ENCODE measurements around the gene ANTXR1.

The ANTXR1 gene

DNA sequence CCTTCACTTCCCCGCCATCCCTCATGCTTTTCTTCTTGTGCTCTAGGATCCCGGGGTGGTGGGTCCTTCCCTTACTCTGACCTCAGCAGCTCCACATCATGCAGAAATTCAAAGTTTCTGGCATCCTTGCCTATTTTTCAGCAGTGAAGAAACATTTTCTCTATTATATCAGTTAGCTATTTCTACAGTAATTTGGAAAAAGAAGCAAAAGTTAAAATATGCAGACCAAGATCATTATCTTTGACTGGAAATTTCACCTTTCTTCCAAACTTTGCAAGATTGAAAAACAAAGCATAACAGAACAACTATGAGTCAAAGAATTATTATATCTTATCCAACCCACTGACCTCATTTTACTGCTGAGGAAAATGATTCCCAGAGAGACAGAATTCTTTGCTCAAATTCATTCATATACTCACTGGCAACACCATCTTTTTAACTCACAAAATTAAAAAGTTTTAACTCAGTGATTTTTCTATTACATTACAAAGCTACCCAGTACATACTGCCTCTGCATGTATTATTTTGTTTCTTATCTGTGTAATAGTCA, 40.5 kb downstream of the ANTXR1 start:
- no peak for DNase-seq (ENCODE audit: low read depth)
- no peak overlapping the region for H3K4me3 ChIP-seq (ENCODE audit: control insufficient read depth, low read depth, low read length)
- TF ChIP-seq, protein P1, sequence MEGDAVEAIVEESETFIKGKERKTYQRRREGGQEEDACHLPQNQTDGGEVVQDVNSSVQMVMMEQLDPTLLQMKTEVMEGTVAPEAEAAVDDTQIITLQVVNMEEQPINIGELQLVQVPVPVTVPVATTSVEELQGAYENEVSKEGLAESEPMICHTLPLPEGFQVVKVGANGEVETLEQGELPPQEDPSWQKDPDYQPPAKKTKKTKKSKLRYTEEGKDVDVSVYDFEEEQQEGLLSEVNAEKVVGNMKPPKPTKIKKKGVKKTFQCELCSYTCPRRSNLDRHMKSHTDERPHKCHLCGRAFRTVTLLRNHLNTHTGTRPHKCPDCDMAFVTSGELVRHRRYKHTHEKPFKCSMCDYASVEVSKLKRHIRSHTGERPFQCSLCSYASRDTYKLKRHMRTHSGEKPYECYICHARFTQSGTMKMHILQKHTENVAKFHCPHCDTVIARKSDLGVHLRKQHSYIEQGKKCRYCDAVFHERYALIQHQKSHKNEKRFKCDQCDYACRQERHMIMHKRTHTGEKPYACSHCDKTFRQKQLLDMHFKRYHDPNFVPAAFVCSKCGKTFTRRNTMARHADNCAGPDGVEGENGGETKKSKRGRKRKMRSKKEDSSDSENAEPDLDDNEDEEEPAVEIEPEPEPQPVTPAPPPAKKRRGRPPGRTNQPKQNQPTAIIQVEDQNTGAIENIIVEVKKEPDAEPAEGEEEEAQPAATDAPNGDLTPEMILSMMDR (conservative IDR thresholded peaks at IDR 0.05; ENCODE audit: control insufficient read depth, insufficient read depth, low read depth, low read length): no peak

DNA sequence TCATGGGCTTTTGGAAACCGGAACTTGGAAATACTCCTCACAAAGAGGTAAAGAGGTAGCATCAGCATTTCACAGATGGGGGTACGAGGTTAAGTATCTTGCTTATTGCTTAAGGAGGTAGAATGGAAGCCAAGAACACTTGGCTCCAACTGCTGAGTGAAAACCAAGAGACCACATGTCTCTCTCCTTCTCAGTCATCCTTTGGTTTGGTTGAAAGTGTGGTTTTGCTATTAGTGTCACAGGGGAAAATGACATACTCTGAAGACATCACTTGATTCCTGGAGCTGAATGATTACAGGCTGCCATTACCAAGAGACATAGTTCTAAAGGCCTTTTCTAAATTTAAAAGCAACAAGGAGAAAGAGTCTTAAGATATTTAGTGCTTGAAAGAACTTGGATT, 41.5 kb downstream of the ANTXR1 start:
- no peak overlapping the region for H3K4me3 ChIP-seq (ENCODE audit: control insufficient read depth, low read depth, low read length)
- TF ChIP-seq, protein P1 (conservative IDR thresholded peaks at IDR 0.05; ENCODE audit: control insufficient read depth, insufficient read depth, low read depth, low read length): no peak
- peak; percentile 67 for DNase-seq (ENCODE audit: low read depth)

DNA sequence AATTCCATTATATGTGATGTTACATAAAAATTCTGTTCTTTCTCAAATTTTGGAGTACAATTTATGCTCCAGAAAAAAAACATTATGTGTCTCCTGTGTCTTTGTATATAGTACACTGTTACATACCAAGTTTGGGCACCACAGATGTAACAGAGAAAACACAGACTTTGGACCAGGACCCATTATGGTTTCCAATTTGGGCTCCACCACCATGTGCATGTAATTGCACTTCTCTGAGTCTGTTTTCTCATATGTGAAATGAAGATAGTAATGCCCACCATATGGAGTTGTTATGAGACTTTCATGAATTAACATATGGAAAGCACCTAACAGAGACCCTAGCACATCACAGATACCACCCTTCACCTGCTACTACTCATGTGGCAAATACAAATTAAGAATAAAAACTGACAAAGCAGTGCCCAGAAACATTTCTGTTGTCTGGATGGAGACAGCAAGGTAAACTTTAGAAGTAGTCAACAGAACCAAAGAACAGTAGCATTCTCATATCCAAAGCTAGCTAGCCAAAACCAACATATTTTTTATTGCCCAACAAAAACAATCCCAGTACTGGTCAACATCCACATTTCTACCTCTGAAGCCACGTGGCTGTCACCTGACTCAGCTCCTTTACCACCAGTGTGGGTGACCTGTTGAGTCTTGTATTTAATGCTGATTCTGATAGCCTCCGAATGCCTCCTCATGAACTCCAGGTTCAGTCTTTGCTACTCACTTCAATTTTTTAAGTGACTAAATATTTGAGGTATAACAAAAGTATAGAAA, 42.9 kb downstream of the ANTXR1 start:
- no peak overlapping the region for H3K4me3 ChIP-seq (ENCODE audit: control insufficient read depth, low read depth, low read length)
- no peak for DNase-seq (ENCODE audit: low read depth)
- TF ChIP-seq, protein P1 (conservative IDR thresholded peaks at IDR 0.05; ENCODE audit: control insufficient read depth, insufficient read depth, low read depth, low read length): no peak

DNA sequence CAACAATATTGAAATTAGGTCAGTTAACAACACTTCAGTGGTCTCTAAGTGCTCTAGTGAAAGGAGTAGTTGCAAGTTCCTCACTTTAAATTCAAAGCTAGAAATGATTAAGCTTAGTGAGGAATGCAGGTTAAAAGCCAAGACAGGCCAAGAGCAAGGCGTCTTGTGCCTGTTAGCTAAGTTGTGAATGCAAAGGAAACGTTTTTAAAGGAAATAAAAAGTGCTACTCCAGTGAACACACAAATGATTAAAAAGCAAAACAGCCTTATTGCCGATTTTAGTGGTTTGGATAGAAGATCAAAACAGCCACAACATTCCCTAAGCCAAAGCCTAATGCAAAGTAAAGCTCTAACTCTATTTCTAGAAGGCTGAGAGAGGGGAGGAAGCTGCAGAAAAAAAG, 44.7 kb downstream of the ANTXR1 start:
- H3K4me3 ChIP-seq (ENCODE audit: control insufficient read depth, low read depth, low read length): no peak overlapping the region
- DNase-seq (ENCODE audit: low read depth): no peak
- TF ChIP-seq, protein P1 (conservative IDR thresholded peaks at IDR 0.05; ENCODE audit: control insufficient read depth, insufficient read depth, low read depth, low read length): no peak

DNA sequence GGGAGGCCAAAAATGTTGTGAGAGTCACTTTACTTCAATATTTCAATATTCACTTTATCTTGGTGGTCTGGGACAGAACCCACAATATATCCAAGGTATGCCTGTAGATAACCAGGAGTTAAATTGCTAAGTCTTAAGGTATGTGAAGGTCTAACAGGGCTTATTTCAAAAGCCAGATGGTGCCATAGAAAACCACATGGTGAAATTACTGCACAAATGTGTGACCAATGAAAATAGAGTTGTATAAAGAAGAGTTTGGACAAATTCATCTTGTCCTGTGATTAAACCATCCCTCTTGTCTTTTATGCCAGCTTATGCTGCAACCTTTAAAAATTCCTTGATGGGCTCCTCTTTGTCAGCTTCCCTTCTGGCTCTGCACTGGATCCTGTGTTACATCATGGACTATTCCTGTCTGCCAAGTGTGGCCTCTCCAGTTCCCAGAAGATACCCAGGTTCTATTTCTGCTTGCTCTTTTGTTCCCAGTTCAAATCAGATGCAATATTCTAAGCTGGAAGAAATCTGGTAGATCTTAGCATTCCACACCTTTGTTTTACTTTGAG, 46.8 kb downstream of the ANTXR1 start:
- peak; percentile 16 for DNase-seq (ENCODE audit: low read depth)
- TF ChIP-seq, protein P1 (conservative IDR thresholded peaks at IDR 0.05; ENCODE audit: control insufficient read depth, insufficient read depth, low read depth, low read length): no peak
- H3K4me3 ChIP-seq (ENCODE audit: control insufficient read depth, low read depth, low read length): no peak overlapping the region

DNA sequence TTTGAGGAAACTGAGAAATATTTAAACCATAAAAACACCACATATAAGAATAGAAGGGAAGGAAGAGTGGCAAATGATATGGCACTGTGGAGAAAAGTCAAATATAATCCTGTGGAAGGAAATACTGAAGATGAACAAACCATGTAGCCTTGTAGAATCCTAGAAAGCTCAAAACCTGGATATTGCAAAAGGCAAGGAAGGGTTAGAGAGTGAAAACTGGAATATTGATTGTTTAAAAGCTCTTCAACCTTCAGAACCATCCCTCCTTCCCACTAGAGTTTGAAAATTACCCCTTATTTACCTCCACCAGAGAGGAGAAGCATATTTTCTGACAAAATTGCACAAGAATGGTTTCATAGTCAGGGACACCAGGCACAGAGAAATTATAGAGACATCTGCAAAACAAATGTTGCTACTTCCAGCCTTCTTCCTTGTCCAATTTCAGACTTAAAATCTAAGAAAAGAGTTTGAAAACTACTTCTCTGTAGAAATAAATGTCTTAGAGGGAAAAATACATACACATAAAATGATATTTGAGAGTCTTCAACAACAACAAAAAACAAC, 48.0 kb downstream of the ANTXR1 start:
- TF ChIP-seq, protein P1 (conservative IDR thresholded peaks at IDR 0.05; ENCODE audit: control insufficient read depth, insufficient read depth, low read depth, low read length): no peak
- no peak overlapping the region for H3K4me3 ChIP-seq (ENCODE audit: control insufficient read depth, low read depth, low read length)
- no peak for DNase-seq (ENCODE audit: low read depth)

All from fibroblast of mammary gland (primary cell).